ENCODE measurements around the gene EXOC7.
"Not testable (repeated sequence)": the region's sequence is repeated elsewhere in the genome, so short reads cannot be mapped to it uniquely, and the experiment has no call there.

EXOC7 gene

GRCh38 chr17:76071531-76072147, 31.9 kb downstream of the EXOC7 start:
- DNase-seq = no peak

- no peak for DNase-seq
Measured at GRCh38 chr17:76065775-76066174, 37.8 kb downstream of the EXOC7 start.

DNA sequence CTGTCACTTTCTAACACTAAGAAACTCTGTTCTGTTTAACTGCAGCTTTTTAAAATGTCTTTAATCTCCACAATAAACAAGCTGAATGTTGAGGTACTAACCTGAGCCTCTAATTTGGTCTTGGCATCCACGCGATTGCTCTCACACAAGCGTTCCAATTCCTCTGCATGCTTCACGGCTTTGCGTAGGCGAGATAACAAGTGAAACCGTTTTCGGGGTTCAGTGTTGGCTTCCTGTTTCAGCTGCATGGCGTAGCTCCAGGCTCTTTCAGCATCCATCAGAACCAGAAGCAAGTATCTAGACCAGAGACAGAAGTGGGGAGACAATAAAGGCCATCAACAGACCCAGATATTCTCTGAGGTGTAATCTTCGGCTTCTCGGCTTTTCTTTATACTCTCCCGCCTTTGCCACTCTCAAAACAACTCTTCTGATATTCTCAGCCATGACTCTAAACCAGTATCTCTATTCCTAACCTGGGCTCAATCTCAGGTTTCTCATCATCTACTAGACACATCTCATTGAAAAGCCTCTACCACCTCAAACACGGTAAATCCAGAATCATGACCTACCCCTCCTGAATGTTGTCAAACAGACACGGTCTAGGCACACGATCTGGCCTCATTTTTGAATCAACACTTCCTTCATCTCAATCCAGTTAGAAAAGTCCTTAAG, 39.6 kb downstream of the EXOC7 start:
- no peak for DNase-seq

DNA sequence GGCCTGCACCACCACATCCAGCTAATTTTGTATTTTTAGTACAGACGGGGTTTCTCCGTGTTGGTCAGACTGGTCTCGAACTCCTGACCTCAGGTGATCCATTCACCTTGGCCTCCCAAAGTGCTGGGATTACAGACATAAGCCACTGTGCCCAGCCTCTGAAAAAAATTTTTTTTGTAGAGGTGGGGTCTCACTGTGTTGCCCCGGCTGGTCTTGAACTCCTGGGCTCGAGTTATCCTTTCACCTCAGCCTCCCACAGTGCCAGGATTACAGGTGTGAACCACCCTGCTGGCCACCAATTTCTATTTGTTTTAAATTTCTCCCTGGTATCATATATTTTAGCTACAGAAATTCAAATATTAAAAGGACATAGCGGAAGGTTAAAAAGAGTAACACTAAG, 45.3 kb downstream of the EXOC7 start:
- DNase-seq = not testable (repeated sequence)

DNA sequence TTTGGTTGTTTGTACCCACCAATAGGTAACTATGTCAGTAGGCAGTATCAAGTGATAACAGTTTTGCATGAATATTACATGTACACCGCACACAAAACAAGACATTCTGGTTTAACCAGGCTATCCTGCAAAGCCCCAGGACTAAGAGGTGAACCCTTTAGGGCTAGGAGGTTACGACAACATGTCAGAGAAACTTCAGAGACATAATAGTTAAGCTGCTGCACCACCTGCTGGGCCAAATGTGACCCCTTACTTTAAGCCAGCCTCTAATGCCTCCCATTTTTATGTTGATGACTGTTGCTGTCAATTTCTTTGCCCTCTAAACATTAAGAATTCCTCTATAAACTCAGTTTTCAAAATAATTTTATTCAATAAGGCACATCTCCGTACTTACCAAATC, 46.7 kb downstream of the EXOC7 start:
- DNase-seq = no peak

- DNase-seq = no peak
Measured at GRCh38 chr17:76054112-76054476, 49.5 kb downstream of the EXOC7 start.

- DNase-seq = no peak
Measured at GRCh38 chr17:76053246-76054111, 50.1 kb downstream of the EXOC7 start.

DNA sequence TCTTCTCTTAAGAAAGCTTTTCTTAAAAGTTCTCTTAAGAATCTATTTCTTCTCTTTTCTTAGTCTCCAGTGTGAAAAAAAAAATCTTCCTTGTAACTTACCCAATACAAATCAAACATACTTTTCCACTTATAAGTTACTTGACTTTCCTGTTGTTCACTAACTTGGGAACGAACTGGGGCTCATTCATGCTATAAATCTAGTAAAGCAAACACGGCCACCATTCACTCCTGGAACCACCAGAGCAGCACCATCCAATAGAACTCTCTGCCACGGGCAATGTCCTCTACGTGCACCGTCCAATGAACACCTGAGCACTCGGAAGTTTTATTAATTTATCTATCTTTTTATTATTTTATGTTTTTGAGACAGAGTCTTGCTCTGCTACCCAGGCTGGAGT, 52.0 kb downstream of the EXOC7 start:
- DNase-seq = no peak

DNA sequence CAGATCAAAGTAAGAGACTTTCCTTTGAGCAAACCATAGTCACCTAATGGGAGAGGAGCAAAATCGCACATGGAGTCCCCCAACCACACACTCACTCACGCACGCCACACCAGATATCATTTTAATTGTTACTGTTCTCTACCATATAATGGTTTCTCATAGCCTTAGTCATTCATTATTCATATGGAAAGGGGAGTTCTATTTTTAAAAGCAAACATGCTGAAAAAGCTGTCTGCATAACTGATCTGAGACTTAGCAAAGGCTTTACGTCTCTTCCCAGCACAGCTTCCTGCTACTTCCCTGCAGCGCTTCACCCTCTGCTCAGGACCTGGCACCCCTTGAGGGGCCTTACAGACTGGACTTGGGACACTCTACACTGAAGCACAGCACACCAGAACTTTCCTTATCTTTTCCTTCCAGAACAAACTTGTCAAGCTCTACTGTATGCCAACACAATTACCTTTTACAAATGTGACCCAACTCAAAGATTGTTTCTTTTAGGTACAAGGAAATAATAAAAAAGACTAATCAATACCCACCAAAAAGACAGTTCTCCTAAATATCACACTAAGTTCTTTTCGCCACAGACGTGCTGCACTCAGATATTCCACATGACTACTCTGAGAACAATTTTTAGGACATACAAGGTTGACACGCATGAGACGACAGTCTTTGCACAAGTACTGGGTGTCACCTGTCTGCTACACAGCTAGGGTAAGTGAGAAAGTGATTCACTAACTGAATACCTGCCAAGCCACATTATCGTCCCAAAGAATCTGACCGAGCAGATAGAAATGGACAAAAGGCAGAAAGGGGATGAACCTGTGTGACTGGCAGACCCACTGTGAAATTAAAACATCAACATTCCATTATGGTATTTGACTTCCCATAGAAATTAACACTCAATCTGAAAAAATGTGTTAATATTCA, 52.8 kb downstream of the EXOC7 start:
- no peak for DNase-seq

DNA sequence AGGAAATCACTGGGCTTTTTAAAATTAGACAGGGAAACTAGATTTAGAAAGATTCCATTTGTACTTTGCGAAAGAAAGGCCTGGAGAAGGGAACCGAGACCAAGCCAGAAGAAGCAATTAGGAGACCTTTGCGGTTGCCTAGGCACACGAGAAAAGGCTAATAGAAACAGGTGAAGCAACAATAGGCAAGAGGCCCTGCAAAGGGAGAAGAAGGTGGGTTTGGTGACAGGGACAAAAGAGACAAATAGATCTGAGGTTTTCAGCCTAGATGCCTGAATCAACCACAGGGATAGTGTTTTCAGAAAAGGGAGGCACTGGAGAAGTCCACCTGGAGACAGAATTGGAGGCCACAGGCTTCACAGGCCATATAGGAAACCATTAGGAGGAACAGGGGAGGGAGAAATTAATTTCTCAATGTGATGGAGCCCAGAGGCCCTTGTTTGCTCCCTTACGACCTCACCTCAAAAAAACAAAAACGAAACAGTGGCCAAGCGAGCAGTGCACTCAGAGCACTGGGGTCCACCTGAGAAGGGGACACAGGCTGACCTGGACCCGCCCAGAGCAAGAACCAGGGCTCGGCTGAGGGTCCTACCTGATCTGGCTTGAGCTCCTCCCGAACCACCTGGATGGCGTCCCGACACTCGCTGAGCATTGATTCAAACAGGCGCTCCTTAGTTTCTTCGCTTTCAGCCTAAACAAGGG, 53.6 kb downstream of the EXOC7 start:
- DNase-seq = no peak

DNA sequence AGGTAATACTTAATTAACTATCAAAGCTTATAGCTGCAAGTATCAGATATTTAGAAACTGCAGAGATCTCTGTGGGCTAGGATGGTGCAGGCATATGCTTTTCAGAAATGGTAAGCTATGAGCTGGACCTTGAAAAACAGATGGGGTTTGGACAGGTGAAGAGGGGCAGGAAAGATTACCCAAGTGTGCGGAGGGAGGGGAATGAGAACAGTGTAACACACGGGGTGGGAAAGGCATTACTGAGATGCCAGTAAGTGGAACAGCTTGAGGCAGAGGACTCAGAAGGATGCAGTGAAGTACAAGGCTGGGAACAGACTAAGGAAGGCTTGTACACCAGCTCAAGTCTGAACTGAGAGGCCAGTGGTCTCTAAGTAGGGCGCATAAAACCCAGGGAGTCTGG, 54.3 kb downstream of the EXOC7 start:
- DNase-seq = no peak

- DNase-seq = no peak
Measured at GRCh38 chr17:76048711-76049110, 54.9 kb downstream of the EXOC7 start.

GRCh38 chr17:76048025-76048605, 55.5 kb downstream of the EXOC7 start:
- DNase-seq = no peak

DNA sequence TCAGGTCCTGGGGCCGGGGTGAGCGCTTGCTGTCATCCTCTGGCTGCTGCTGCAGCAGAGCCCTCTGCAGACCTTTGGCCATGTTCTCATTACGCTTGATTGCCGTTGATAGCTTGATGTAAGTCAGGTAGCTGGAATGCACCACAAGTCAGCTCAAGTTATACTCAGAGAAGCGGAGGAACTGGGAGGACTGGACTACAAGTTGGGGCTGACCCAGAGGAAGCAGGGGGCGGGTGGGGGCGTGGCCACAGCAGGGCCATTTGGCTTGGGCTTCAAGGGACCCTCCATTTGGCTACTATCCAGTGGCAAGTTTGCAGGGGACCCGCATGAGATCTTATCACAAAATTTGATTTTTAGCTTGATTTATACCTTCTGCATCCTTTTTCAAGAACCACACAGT, 57.5 kb downstream of the EXOC7 start:
- no peak for DNase-seq

- not testable (repeated sequence) for DNase-seq
Measured at GRCh38 chr17:76044475-76045007, 59.0 kb downstream of the EXOC7 start.

DNA sequence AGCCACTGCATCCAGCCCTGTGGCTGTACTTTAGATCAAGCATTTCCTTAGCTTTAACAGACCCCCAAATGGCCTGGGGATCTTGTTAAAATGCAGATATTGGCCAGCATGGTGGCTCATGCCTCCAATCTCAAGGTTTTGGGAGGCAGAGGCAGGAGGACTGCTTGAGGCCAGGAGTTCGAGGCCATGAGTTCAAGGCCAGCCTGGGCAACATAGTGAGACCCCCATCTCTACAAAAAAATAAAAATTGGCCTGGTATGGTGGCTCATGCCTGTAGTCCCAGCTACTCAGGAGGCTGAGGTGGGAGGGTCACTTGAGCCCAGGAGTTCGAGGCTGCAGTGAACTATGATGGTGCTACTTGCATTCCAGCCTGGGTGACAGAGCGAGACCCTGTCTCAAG, 60.7 kb downstream of the EXOC7 start:
- DNase-seq = not testable (repeated sequence)

GRCh38 chr17:76040376-76040775, 63.2 kb downstream of the EXOC7 start:
- no peak for DNase-seq

GRCh38 chr17:76039121-76039520, 64.5 kb downstream of the EXOC7 start:
- no peak for DNase-seq

GRCh38 chr17:76038050-76038449, 65.5 kb downstream of the EXOC7 start:
- DNase-seq = no peak

DNA sequence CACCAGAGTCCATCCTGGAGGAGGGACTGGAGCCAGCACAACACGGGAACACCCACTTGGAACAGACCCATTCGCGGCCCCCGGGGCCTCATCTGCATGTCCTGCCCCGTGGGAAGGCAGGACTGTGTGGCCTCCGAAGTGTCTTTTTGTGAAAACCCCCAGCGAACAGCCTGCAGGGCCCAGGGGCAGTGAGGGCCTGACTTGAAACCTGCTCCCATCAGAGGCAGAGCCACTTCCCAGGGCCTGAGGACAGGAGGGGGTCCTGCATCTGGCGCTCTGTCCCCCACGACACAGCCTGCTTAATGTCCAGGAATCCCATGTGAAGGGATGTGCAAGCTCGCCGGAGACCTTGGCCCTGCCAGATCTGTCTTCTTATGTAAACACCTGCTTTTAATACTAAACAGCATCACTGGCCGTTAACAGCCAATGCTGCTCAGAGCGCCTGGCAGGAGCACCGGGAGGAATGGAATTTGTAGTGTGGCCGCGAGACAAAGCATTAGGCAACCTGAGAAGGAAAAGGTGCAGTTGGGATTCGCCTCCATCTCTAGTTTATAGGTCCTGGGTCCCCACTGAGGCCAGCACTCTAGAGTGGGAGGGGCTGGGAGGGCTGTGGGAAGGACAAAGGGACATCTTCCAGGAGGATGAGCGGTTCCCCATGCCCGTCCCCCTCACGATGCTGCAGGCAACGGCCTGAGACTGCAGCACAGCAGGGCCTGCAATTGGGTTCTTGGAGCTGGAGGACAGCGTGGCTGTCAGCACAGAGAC, 66.9 kb downstream of the EXOC7 start:
- DNase-seq = no peak
